HG02623 (cell line): Measurements from ENCODE around the gene PDCD1.
"Not testable (repeated sequence)": the region's sequence is repeated elsewhere in the genome, so short reads cannot be mapped to it uniquely, and the experiment has no call there.

Source experiments
- ATAC-seq: cut with Tn5 transposase; IDR thresholded peaks from one replicate; pipeline ENCODE4 v1.9.1; 2021; ENCODE audit warnings: moderate library complexity; ENCODE audit not compliant: unreplicated experiment

Gene PDCD1

GRCh38 chr2:241814643-241815476 lies 43.8 kb downstream of the PDCD1 start:
- ATAC-seq, result no peak

- no peak for ATAC-seq
Observed at GRCh38 chr2:241814393-241814642, 44.4 kb downstream of the PDCD1 start.

- ATAC-seq, result no peak
Observed at GRCh38 chr2:241813644-241814392, 44.9 kb downstream of the PDCD1 start.

- no peak for ATAC-seq
Observed at GRCh38 chr2:241812730-241813643, 45.7 kb downstream of the PDCD1 start.

- ATAC-seq, result no peak
Observed at GRCh38 chr2:241811952-241812729, 46.6 kb downstream of the PDCD1 start.

GRCh38 chr2:241811201-241811951 lies 47.3 kb downstream of the PDCD1 start:
- no peak for ATAC-seq

- no peak for ATAC-seq
Observed at GRCh38 chr2:241810307-241811200, 48.1 kb downstream of the PDCD1 start.

GRCh38 chr2:241809383-241810306 lies 49.0 kb downstream of the PDCD1 start:
- ATAC-seq, result no peak

- ATAC-seq, result no peak
Observed at GRCh38 chr2:241808721-241809382, 49.8 kb downstream of the PDCD1 start, which contains the start of gene NEU4. Gene NEU4, plus strand, starts transcription at chr2:241809193. Its CDS starts 5,292 bp downstream, at chr2:241814485.

- no peak for ATAC-seq
Observed at GRCh38 chr2:241808051-241808720, 50.5 kb downstream of the PDCD1 start.

GRCh38 chr2:241806217-241806616 lies 52.5 kb downstream of the PDCD1 start:
- ATAC-seq, result not testable (repeated sequence)

GRCh38 chr2:241804326-241805229 lies 54.1 kb downstream of the PDCD1 start:
- ATAC-seq, result no peak

- ATAC-seq, result no peak
Observed at GRCh38 chr2:241803387-241804325, 55.0 kb downstream of the PDCD1 start.
